ENCODE results near the gene IGLON5.

DNA sequence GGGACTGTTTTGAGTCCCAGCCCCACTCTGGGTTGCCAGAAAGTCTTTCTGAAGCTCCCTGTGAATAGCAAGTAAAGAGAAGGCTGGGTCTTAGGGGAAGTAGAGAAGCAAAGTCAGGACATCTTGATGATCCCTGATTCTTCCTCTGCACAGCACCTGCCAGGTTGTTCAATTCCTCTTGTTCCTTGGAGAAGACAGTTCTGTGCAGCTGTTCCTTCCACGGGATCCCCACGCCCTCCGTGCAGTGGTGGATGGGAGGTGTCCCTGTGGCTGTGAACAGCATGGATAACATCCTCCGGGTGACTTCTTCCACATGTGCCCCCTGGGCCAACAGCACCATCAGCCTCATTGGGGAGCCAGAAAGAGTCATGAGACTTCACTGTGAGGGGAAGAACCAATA lies 29.1 kb upstream of the IGLON5 start:
- TF ChIP-seq, protein P1, sequence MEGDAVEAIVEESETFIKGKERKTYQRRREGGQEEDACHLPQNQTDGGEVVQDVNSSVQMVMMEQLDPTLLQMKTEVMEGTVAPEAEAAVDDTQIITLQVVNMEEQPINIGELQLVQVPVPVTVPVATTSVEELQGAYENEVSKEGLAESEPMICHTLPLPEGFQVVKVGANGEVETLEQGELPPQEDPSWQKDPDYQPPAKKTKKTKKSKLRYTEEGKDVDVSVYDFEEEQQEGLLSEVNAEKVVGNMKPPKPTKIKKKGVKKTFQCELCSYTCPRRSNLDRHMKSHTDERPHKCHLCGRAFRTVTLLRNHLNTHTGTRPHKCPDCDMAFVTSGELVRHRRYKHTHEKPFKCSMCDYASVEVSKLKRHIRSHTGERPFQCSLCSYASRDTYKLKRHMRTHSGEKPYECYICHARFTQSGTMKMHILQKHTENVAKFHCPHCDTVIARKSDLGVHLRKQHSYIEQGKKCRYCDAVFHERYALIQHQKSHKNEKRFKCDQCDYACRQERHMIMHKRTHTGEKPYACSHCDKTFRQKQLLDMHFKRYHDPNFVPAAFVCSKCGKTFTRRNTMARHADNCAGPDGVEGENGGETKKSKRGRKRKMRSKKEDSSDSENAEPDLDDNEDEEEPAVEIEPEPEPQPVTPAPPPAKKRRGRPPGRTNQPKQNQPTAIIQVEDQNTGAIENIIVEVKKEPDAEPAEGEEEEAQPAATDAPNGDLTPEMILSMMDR (IDR thresholded peaks at IDR 0.05) = no peak
- TF ChIP-seq EP300 (IDR thresholded peaks at IDR 0.05; ENCODE audit: low read depth) (no peak), POLR2A (IDR thresholded peaks at IDR 0.05) (no peak), POLR2AphosphoS5 (IDR thresholded peaks at IDR 0.05) (no peak)
